NCI-H1417 (cell line): ENCODE data around the gene DIP2C.
"Not testable (repeated sequence)": the region's sequence is repeated elsewhere in the genome, so short reads cannot be mapped to it uniquely, and the experiment has no call there.

Experiments
- DNase-seq, 3 experiments: peaks; one replicate each; lab custom pipeline; 2025; lab: John Stamatoyannopoulos, UW

Gene DIP2C

GRCh38 chr10:482051-482501 is 207.4 kb downstream of the DIP2C start:
- no peak for DNase-seq

- no peak for DNase-seq
These were observed 207.8 kb downstream of the DIP2C start for GRCh38 chr10:481628-482027.

GRCh38 chr10:480928-481552 is 208.4 kb downstream of the DIP2C start:
- peak in 2 of 3 experiments; percentile 32 to 47 for DNase-seq

GRCh38 chr10:480498-480927 is 209.0 kb downstream of the DIP2C start:
- DNase-seq: no peak

- not testable (repeated sequence) for DNase-seq
These were observed 209.6 kb downstream of the DIP2C start for GRCh38 chr10:479706-480497.

GRCh38 chr10:478471-479245 is 210.8 kb downstream of the DIP2C start:
- DNase-seq: no peak

GRCh38 chr10:477620-478019 is 211.8 kb downstream of the DIP2C start:
- DNase-seq: no peak

GRCh38 chr10:476455-476780 is 213.1 kb downstream of the DIP2C start:
- DNase-seq: no peak

GRCh38 chr10:475709-476454 is 213.6 kb downstream of the DIP2C start:
- peak in 1 of 3 experiments; percentile 25 for DNase-seq

GRCh38 chr10:474946-475345 is 214.5 kb downstream of the DIP2C start:
- DNase-seq: no peak

GRCh38 chr10:474406-474805 is 215.1 kb downstream of the DIP2C start:
- DNase-seq: no peak

- DNase-seq: no peak
These were observed 217.1 kb downstream of the DIP2C start for GRCh38 chr10:472241-472910.

GRCh38 chr10:470339-471003 is 219.0 kb downstream of the DIP2C start:
- no peak for DNase-seq

- no peak for DNase-seq
These were observed 219.5 kb downstream of the DIP2C start for GRCh38 chr10:469947-470338.

GRCh38 chr10:459743-460142 is 229.7 kb downstream of the DIP2C start:
- DNase-seq: no peak

GRCh38 chr10:458421-458851 is 231.0 kb downstream of the DIP2C start:
- DNase-seq: no peak

GRCh38 chr10:456486-456885 is 233.0 kb downstream of the DIP2C start:
- DNase-seq: no peak

GRCh38 chr10:454860-455259 is 234.6 kb downstream of the DIP2C start:
- DNase-seq: no peak

- DNase-seq: no peak
These were observed 235.8 kb downstream of the DIP2C start for GRCh38 chr10:453647-454046.

GRCh38 chr10:452512-453426 is 236.7 kb downstream of the DIP2C start:
- peak in 1 of 3 experiments; percentile 3 for DNase-seq
